GM10847 (cell line): ENCODE measurements around the gene SIRT5.

Experiments used
- POLR2A ChIP-seq: IDR thresholded peaks from 2 replicates; pipeline ENCODE4 v1.6.1; 2011; ENCODE audit not compliant: insufficient read length; ENCODE audit errors: extremely low read depth

Gene SIRT5

DNA sequence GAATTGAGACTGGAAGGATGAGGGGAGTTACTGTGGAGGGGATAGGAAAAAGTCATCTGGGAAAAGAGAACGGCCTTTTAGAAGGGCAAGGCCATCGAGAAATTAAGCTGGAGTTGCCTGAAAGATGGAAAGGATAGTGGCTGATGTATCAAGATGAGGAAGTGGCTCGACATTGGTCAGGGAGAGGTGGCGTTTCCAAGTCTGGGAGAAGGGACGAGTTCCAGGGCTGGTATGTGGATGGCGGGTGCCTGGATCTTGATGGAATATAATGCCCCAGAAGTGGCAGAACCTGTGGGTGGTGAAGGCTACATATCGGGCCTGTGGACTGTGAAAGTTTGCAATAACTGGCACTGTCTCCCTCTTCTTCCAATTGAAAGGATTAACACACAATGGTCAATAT is 2.2 kb upstream of the SIRT5 start:
- TF ChIP-seq POLR2A, result no peak

DNA sequence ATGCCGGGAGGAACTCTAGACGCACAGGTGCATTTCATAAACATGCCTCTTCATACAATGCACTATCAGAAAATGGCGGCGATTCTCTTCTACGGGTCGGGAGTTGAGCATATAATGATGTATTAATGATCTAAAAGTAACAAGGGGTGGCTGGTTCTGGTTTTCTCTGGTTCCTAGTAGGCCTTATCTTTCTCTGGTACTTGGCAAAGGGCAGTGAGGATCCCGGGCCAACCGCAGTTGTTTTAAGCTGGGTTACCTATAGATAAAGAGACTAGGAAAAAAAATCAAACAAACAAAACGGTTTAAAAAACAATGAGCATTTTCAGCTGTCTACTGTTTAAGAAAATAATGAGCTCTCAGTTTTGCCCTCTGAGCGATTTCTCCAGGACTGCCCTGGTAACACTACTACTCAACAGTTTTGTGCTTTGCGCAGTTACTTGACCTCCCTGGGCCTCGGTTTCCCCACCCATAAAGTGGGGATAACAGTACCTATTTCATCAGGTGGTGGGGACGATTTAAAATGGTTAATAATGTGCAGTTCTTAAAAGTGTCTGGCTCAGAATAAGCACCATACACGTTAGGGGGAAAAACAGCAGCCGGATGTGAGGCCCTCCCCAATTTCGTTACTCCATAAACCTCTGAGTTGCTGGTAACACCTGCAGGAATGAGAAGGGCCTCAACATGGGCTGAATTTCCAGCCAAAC is 1.3 kb upstream of the SIRT5 start:
- no peak for TF ChIP-seq POLR2A

DNA sequence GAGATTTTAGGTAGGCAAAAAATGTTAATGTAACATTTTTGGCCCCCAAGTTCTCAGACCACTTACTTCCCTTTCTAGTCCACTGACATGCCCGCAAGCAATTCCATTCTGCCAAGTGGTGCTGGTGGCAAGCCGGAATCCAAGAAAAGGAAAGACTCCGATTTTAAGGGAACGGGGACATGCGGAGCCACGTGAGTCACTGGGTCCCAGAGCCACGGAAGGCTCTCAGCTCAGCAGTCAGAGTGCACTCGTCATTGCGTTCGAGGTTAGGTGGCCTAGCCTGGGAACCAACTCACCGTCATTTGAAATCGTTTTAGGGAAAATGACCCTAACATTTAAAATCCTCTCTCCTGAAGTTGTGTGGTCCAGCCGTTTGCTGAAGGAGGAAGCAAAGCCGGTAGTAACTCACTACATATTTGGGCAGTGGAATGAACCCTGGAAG is 711 bp upstream of the SIRT5 start:
- TF ChIP-seq POLR2A, result no peak

DNA sequence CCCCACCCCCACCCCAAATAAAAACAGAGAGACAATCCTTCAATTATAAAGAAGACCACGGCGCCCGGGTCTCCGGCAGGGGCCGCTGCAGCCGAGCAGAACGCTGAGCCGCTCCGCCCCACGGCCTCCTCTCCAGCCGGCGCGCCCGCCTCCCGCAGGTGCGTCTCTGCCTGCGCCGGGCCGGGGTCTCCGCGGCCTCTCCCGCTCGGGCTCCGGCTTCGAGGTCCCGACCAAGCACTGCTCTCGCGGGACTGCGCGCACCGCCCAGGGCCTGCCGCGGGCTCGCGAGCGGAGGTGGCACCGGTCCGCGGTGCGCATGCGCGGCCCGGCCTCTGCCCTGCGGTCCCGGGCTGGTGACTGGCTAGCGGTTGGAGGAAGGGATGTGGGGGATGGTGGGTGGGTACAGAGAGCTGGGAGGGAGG is 241 bp upstream of the SIRT5 start:
- peak; percentile 87 for TF ChIP-seq POLR2A

DNA sequence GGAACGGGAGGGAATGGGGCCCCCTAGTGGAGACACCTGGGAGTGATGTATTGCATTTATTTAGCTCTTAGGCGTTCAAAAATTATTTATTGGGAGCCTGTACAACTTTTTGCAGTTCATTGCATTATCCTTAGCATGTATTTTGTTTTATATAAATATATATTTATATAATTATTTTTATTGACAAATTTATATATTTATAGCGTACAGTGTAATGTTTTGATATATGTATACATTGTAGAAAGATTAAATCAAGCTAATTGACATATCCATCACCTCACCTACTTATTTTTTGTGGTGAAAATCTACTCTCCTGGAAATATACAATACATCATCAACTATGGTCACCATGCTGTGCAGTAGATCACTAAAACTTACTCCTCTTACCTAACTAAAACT is 975 bp downstream of the SIRT5 start:
- TF ChIP-seq POLR2A, result no peak

DNA sequence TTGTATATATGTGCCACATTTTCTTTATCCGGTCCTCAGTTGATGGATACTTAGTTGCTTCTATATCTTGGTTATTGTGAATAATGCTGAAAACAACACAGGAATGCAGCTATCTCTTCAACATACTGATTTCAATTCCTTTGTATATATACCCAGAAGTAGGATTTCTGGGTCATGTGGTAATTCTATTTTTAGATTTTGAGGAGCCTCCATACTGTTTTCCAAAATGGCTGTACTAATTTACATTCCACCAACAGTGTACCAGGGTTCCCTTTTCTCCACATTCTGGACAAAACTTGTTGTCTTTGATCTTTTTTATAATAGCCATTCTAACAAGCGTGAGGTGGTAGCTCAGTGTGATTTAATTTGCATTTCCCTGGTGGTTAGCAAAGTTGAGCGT is 1.6 kb downstream of the SIRT5 start:
- TF ChIP-seq POLR2A, result no peak

DNA sequence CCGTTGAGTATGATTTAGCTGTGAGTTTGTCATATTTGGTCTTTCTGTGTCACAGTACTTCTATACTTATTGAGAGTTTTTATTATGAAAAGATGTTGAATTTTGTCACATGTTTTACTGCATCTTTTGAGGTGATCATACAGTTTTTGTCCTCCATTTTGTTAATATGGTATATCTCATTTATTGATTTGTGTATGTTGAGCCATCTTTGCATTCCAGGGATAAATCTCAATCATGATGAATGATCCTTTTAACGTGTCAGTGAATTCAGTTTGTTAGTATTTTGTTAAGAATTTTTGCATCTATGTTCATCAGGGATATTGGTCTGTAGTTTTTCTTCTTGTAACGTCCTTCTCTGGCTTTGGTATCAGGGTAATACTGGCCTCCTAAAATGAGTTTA is 3.5 kb downstream of the SIRT5 start:
- no peak for TF ChIP-seq POLR2A

DNA sequence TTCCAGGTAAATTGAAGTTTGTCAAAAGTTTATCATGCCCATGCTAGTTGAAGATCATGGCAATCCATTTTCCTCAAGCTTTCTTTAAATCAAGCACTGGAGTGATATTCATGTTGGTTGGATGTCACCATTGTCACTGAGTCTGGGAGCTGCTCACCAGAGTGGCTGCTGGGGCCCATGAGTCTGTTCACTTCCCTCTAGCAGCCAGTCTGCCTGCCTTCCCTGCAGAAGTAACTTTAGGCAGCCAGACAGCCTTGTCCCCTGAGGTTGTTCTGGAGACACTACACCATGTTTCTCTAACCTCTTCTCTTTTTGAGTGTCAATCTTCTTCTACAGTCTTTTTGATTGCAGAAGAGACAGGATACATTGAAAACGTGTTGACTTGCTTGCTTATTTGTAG is 5.5 kb downstream of the SIRT5 start:
- TF ChIP-seq POLR2A, result no peak

DNA sequence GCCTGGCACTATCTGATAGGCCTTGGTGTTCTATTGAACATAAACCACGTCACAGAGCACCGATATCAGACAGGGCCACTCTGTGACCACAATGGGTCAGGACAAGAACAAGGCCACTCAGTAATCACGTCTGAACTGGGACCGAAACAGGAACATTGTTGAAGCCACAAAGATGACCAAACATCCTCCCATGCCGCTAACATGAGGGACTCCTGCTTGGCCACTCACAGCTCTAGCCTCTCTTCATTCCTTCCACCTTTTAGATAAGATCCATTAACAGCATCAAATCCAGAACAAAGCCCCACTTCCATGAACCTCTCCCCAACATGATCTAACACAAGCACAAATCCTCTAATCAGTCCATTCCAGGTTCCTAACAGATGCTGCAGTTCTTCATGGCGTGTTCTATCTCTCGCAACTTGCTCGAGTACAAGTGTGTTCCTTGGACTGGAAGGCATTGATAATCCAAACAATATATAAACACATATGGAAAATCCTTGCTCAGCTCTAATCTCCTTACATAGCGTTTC is 7.4 kb downstream of the SIRT5 start:
- no peak for TF ChIP-seq POLR2A

DNA sequence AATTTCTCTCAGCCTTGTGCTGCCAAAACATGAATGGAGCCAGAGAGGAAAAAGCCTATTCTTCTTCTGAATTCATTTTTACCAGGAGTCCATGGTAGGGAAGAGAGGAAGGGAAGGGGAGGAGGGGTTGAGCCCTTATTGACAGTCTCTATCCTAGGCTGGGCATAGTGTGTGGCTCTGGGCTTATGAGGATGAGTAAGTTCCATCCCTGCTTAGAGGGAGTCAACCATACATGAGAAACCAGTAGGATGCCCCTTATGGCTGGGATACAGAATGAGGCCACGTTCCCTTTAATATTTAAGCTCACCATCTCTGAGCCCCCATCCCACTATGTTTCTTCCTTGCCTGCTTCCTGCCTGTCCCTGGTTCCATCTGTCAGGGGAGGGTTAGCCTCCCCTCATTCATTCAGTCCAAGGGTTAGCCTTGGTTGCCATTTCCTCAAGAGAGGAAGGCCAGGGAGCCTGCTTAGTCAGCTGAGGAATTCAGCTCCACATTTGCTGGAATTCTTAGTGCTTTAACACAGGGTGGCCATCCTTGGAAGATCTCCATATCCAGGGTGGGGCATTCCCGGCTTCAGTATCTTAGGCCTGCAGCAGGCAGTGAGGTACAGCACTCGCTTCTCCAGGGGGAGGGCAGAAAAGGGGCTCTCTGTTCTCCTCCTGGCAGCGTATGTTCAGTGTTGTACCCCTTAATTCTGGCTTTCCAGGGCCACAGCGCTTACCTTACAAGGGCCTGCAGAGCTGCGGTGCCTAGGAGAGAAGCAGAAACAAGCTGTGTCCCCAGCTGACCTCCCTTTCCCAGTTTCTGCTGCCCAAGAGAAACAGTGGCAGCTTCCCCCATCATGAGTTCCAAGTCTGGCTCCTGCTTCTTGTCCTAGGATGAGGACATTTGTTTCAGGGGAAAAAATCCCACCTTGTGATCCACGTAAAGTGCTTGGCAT is 12.5 kb downstream of the SIRT5 start:
- TF ChIP-seq POLR2A, result no peak

DNA sequence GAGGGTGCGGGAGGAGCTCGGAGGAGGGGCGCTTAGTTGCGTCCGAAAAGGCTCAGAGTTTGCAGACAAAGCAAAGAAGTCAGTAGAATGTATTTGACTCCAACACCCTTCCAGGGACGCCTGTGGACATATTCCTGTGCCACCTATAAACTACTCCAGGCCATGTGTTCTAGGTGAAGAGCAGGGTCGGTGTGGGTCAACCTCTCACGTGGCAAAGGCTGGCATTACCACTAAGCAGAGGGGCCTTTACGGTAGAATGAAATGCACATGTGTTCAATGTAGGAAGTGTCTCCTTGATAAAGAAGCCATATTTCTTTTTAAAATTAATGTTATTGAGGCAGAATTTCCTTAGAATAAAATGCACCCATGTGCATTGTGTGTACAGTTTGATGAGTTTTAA is 15.4 kb downstream of the SIRT5 start:
- no peak for TF ChIP-seq POLR2A

DNA sequence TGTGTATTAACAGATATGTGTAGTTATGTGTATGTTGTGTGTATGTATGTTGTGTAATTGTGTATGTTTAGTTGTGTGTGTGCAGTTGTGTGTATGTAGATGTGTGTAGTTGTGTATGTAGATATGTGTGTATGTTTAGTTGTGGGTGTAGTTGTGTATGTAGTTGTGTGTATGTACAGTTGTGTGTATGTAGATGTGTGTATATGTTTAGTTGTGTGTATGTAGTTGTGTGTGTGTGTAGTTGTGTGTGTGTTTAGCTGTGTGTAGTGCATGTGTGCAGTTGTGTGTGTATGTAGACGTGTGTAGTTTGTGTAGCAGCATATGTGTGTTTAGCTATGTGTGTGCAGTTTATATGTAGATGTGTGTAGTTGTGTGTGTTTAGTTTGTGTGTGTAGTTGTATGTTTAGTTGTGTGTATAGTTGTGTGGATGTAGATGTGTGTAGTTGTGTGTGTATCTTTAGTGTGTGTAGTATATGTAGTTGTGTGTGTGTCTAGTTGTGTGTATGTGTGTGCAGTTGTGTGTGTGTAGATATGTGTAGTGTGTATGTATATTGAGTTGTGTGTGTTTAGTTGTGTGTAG is 16.3 kb downstream of the SIRT5 start:
- TF ChIP-seq POLR2A, result no peak

DNA sequence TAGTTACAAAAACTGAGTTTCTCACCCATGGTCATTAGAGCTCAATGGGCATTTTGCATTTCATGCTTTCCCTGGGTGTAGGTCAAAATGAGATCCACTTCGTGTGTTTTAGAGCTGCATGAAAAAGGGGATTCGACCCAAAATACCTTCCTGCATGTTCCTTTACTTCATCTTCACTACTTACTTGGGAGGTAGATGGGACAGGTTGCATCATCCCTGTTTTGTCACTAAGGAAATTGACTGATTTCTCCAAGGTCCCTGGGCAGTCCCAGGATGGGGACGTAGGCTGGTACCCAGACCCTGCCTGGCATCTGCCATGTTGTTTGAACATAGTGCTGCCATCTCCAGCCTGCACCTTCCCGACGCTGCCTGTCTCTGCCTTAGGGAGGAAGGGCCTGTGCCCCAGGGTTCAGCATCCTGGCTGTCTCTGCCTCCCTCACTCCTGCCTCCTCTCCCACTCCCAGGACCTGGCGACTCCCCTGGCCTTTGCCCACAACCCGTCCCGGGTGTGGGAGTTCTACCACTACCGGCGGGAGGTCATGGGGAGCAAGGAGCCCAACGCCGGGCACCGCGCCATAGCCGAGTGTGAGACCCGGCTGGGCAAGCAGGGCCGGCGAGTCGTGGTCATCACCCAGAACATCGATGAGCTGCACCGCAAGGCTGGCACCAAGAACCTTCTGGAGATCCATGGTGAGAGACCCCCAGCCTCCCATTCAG is 17.0 kb downstream of the SIRT5 start:
- no peak for TF ChIP-seq POLR2A

DNA sequence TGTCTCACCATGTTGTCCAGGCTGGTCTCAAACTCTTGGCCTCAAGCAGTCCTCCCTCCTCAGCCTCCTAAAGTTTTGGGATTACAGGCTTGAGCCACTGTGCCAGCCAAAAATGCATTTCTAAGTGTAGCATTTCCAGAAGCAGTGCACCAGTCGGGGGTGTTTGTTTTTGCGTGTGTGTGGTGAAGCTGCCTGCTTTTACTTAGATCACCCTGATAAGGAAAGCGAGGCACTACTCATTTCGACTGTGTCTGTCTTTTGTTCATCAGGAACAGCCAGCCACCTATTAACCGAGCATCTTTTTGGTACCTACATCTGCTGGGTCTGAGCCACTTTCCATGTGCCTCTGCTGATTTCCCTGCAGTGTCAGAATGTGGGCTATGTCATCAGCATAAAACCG is 18.7 kb downstream of the SIRT5 start:
- no peak for TF ChIP-seq POLR2A

DNA sequence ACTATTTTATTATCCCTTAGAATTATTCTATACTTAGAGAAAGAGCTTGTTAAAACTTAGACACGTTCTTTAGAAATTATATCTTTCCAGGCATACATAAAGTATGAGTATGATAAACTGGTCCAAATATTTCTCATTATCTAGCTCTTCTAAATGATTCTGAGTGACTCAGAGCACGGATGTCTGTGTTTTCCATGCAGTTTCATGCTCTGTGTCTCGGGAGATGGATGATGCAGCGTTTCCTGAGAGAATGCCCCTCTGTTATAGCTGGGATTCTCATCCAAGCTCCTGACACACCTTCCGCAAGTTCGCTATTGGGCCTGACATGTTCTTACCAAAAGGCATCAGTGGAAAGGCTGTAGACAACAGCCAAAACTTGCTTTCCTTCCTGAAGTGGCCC is 19.3 kb downstream of the SIRT5 start:
- TF ChIP-seq POLR2A, result no peak
